NAMALWA (cell line): Measurements from ENCODE around the gene ZC3H18.

Experiments
- DNase-seq: peaks from one replicate; pipeline ENCODE4 v3.0.0-alpha.2; 2015; ENCODE audit warnings: low spot score

ZC3H18 gene

GRCh38 chr16:88639231-88640038, 69.2 kb downstream of the ZC3H18 start:
- DNase-seq, result peak; percentile 59

DNA sequence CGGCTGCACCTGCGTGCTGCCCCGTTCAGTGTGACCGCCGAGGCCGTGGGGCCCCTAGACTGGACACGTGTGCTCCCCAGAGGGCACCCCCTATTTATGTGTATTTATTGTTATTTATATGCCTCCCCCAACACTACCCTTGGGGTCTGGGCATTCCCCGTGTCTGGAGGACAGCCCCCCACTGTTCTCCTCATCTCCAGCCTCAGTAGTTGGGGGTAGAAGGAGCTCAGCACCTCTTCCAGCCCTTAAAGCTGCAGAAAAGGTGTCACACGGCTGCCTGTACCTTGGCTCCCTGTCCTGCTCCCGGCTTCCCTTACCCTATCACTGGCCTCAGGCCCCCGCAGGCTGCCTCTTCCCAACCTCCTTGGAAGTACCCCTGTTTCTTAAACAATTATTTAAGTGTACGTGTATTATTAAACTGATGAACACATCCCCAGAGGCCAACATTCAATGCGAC, 69.9 kb downstream of the ZC3H18 start:
- no peak for DNase-seq

DNA sequence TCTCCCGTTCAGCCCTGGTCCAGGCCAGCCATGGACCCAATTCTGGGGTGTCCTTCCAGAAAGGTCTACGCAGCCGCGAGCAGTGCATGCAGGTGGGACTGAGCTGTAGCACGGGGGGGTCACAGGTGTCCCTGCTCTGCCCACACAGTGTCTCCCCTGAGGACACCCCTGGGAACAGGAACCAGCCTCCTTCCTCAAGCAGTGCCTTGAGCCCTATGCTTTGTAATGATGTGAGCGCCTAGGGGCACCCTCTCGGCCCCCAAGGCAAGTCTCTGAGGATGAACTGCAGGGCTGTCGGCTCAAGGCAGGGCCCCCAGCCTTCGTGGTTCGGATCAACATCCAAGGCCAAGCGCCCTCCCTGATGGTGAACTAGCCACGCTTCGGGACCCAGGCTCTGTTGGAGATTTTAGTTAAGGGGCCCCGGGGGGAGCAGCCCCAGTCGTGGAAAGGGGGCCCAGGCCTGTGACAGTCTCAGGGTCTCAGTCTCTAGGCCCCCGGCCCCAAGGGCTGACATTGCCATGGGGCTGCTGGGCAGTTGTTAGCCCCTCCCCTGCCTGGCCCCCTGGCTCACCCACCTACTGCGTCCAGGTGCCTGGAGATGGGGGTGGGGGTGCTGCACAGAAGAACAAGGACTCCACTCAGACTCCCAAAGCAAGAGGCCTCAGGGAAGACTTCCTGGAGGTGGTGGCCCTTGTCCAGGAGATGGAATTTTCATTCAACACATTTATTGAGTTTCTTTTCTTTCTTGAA, 70.5 kb downstream of the ZC3H18 start:
- peak; percentile 50 for DNase-seq

- no peak for DNase-seq
Measured at GRCh38 chr16:88642881-88643643, 72.9 kb downstream of the ZC3H18 start.

DNA sequence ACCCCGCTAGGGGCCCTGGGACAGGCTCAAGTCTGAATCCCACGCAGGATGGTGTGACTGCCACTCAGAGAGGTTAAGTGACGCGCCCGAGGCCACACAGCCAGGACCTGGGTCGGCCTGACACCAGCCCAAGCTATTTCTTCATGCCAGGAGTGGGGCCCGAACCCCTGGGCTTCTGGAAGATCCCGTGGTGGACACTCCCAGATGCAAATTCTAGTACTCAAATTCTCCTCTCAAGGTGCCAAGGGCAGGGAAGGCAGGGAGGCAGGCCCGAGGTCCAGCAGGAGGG, 73.4 kb downstream of the ZC3H18 start:
- no peak for DNase-seq

DNA sequence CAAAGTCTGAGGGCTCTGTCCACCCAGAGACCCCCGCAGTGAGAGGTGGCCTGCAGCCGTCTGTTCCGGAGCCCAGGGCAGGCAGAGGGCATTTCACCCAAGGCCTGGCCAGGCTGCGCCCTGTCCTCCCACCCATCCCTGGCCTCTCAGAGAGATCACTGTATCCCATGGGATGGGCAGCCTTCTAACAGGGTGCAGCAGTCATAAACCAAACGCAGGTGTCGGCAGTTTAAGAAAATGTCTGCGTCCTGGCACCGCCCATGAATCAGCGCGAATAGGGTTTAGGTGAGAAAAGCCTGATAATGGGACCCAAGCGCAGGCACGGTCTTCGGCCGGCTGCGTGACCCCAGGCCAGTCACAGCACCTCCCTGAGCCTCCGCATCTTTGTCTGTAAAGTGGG, 75.3 kb downstream of the ZC3H18 start:
- DNase-seq, result no peak

DNA sequence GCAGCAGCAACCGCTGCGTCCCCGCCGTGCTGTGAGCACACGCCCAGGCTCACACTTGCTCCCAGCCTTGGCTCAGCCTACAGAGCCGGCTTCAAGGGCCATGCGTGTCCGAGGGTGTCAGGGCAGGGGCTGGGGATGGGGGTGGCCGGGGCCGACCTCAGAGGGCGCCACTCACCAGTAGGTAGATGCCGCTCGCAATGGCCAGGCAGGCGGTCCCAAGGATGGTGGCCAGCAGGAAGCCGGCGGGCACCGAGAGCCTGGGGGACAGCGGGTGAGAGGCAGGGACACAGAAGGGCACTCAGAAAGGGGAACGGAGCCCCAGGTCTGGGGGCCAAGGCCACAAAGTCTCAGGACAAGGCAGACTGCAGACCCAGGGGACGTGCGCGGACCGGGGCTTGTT, 75.7 kb downstream of the ZC3H18 start:
- no peak for DNase-seq

DNA sequence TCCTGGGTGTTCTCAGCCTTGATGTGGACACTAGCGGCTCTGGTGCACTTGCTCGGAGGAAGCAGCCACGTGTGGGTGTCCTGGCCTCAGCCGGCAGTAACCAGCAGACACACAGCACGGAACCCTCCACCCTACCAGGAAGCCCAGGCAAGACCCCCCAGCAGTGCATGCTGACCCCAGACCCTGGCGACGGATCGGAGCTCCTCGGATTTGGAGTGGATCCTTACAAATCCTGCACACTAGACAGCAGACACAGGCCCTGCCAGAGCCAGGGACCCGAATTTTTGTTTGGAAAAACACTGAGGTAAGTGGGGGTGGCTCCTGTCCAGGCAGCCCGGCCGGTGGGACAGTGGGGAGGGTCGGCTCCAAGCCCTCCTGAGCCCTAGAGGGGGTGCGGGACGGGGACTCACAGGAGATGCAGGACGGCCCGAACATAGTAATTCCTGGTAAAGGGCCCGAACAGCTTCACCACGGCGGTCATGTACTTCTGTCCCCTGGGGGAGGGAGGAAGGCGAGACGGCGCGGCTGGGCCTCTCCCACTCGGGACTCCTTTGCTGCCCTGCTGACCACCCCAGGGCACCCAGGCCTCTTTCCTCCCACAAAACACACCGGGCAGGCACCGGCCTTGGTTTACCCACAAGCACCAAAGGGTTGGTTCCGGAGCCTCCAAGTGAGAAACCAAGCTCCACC, 76.3 kb downstream of the ZC3H18 start:
- no peak for DNase-seq

- no peak for DNase-seq
Measured at GRCh38 chr16:88647178-88648070, 77.2 kb downstream of the ZC3H18 start.

DNA sequence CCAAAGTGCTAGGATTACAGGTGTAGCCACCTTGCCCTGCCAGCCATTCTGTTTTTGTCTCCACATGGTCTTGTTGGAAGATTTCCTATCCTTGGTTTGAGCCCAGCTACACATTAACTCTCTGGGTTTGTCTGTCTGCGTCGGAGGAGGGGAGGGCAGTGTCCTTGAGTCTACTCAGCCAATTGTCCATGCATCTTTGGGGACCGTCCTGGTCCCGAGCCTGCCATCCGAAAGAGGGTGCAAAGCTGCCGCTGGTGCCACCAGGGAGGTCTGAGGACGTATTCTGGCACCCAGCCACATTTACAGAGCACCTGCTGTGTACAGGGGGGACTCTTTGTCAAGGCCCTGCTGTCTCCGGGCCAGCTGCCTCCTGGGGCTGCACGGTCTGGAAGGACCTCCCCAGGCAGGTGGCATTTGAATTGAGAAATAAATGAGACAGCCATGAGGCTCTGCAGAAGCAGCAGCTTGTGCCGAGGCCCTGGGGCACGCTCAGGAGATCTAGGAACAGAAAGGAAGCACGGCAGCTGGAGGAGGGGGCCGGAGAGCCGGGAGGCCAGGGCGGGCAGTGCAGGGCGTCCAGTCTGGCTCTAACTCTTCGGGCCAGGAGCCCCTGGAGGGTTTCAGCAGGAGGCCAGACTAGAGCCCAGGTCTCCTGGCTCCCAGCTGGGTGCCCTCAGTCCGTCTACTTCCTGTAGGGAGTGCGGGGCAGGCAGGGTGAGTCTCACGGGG, 79.2 kb downstream of the ZC3H18 start:
- peak; percentile 55 for DNase-seq

- DNase-seq, result peak; percentile 66
Measured at GRCh38 chr16:88649924-88650748, 79.9 kb downstream of the ZC3H18 start.

GRCh38 chr16:88650749-88651275, 80.6 kb downstream of the ZC3H18 start, which contains the start of gene CYBA:
Gene CYBA (minus strand): TSS chr16:88651053. CDS start chr16:88651013, 40 bp downstream.
- DNase-seq, result peak; percentile 90

GRCh38 chr16:88651276-88651988, 81.2 kb downstream of the ZC3H18 start:
- peak; percentile 95 for DNase-seq

DNA sequence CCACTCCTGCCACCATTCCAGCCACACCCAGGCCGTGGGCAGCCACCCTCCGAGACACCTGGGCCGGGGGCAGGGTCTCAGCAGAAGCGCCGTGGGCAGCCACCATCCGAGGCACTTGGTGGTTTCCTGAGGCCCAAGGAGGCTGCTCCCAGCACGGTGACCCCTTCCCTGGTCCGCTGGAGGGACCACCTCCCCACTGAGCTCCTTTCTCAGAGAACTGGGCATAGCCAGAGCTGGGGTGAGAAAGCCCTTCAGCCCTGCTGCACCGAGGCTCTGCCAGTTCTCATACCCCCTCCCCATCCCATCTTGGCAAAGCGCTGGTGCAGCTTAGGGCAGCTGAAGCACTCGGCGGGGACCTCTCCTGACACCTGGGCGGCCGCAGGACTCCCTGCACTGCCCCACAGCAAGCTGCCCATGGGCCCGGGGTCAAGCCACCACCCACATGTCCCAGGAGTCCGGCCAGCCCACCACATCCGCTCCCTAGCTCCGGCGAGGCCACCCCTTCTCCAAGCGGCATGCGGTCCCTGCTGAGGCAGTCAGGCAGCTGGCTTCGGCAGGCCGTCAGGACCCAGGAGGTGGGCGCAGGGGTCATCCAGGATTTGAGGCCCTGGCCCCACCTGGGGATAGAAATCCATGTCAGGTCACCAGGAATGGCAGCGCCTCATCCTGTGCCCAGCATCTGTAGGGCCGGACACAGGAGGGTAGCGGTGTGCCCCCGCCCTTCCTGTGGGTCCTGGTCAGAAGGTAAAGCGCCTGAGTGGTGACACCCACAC, 82.0 kb downstream of the ZC3H18 start:
- no peak for DNase-seq

DNA sequence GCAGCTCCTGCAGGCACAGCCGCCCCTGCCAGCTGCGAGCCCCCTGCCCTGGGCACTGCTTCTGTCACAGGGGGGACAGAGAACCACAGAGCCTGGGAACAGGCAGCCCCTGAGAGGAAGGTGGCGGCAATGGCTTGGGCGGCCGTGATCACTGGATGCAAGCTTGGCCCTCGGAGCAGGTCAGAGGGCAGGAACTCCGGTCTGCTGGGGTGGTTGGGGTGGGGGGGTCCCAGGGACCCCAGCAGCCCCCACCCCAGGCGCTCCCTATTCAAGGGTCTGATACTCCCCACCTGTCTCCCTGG, 82.5 kb downstream of the ZC3H18 start:
- no peak for DNase-seq

DNA sequence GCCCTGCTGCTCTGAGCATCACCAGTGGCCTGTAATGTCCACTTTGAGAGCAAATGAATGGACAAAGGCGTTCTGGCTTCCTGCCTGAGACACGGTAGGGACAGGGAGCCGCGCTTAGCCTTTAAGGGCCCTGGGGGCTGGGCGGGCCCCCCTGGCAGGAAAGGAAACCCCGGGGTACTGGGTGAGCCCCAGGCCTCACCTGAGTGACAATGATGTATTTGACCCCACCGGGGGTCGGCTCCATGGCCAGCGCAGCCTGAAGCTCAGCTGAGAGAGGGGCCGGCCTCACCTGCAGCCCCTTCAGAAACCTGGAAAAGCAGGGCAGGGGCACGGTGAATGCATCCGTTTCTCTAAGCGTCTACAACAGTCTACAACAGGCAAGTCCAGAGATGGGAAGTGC, 82.9 kb downstream of the ZC3H18 start:
- no peak for DNase-seq

- DNase-seq, result no peak
Measured at GRCh38 chr16:88653596-88654362, 83.6 kb downstream of the ZC3H18 start.
